Measurements from ENCODE around the gene ABHD12. TPM values are rescaled to one million over a fixed set of nuclear protein-coding genes. Genes with fewer than 3 reads are reported as not detected.

ABHD12 gene
- total RNA-seq, 1 experiment from 2014 or later = 60.1 TPM

- no peak for DNase-seq
- Histone ChIP-seq H3K4me1 (replicated peaks; ENCODE audit: insufficient read depth) (no peaks in the 10 kb centered on the region), H3K9me2 (ENCODE audit: insufficient read depth) (no peaks in the 10 kb centered on the region), H3K27me3 (ENCODE audit: insufficient read depth, low read depth) (no peaks in the 10 kb centered on the region), H4K20me1 (ENCODE audit: insufficient read depth) (peaks cover 24% of the 10 kb centered on the region), H3K4me3 (no peak overlapping the region), H3K27ac (no peak overlapping the region), H3K79me2 (ENCODE audit: low read depth) (no peaks in the 10 kb centered on the region), H3K9me3 (ENCODE audit: insufficient read depth, low read depth) (no peaks in the 10 kb centered on the region), H2AFZ (no peak overlapping the region), H3F3A (ENCODE audit: insufficient read depth, low read depth) (no peaks in the 10 kb centered on the region), H3K36me3 (ENCODE audit: low read depth) (peaks cover 19% of the 10 kb centered on the region), H3K4me2 (no peak overlapping the region)
- ChIA-PET CTCF (no interaction called here), POLR2A (ENCODE audit: unreplicated experiment) (interaction anchor here (0.6 kb wide), 1 partner anchor 22 kb away, joined by 3 read pairs; no protein-coding TSS in a partner anchor)
- no TSS peak for BruUV-seq (replicated peaks)
- intact Hi-C loops (cut with micrococcal nuclease; ENCODE audit: unreplicated experiment) = no loop called here
- TF ChIP-seq EZH2 (IDR thresholded peaks at IDR 0.05; ENCODE audit: low read depth) (no peak), CTCF (conservative IDR thresholded peaks at IDR 0.05) (no peak)
Measured at GRCh38 chr20:25276533-25277050, 114.0 kb downstream of the ABHD12 start.

- Histone ChIP-seq H3K9me3 (ENCODE audit: insufficient read depth, low read depth) (no peaks in the 10 kb centered on the region), H3K4me3 (no peak overlapping the region), H3K27ac (no peak overlapping the region), H3K4me2 (no peak overlapping the region), H3K27me3 (ENCODE audit: insufficient read depth, low read depth) (no peaks in the 10 kb centered on the region), H4K20me1 (ENCODE audit: insufficient read depth) (peaks cover 27% of the 10 kb centered on the region), H3K79me2 (ENCODE audit: low read depth) (no peaks in the 10 kb centered on the region), H3K36me3 (ENCODE audit: low read depth) (peaks cover 24% of the 10 kb centered on the region), H3K9me2 (ENCODE audit: insufficient read depth) (no peaks in the 10 kb centered on the region), H3K4me1 (replicated peaks; ENCODE audit: insufficient read depth) (no peaks in the 10 kb centered on the region), H3F3A (ENCODE audit: insufficient read depth, low read depth) (no peaks in the 10 kb centered on the region), H2AFZ (no peak overlapping the region)
- ChIA-PET CTCF (no interaction called here), POLR2A (ENCODE audit: unreplicated experiment) (interaction anchor here (0.6 kb wide), 1 partner anchor 23 kb away, joined by 3 read pairs; no protein-coding TSS in a partner anchor)
- BruUV-seq (replicated peaks) = no TSS peak
- no peak for DNase-seq
- intact Hi-C loops (cut with micrococcal nuclease; ENCODE audit: unreplicated experiment) = no loop called here
- TF ChIP-seq CTCF (conservative IDR thresholded peaks at IDR 0.05) = no peak
- TF ChIP-seq EZH2 (IDR thresholded peaks at IDR 0.05; ENCODE audit: low read depth) = no peak
Measured at GRCh38 chr20:25275813-25276532, 114.7 kb downstream of the ABHD12 start.

GRCh38 chr20:25274891-25275812 is 115.5 kb downstream of the ABHD12 start:
- H2AFZ ChIP-seq = no peak overlapping the region
- peaks cover 24% of the 10 kb centered on the region for H3K36me3 ChIP-seq (ENCODE audit: low read depth)
- H3K27me3 ChIP-seq (ENCODE audit: insufficient read depth, low read depth) = no peaks in the 10 kb centered on the region
- no peaks in the 10 kb centered on the region for H3K79me2 ChIP-seq (ENCODE audit: low read depth)
- no peak for DNase-seq
- H3K27ac ChIP-seq = no peak overlapping the region
- TF ChIP-seq CTCF (conservative IDR thresholded peaks at IDR 0.05) = no peak
- TF ChIP-seq EZH2 (IDR thresholded peaks at IDR 0.05; ENCODE audit: low read depth) = no peak
- H3K4me3 ChIP-seq = no peak overlapping the region
- H3K4me2 ChIP-seq = no peak overlapping the region
- H4K20me1 ChIP-seq (ENCODE audit: insufficient read depth) = peaks cover 31% of the 10 kb centered on the region
- ChIA-PET POLR2A (ENCODE audit: unreplicated experiment) (no interaction called here), CTCF (no interaction called here)
- H3F3A ChIP-seq (ENCODE audit: insufficient read depth, low read depth) = no peaks in the 10 kb centered on the region
- BruUV-seq (replicated peaks) = no TSS peak
- intact Hi-C loops (cut with micrococcal nuclease; ENCODE audit: unreplicated experiment) = no loop called here
- H3K4me1 ChIP-seq (replicated peaks; ENCODE audit: insufficient read depth) = no peaks in the 10 kb centered on the region
- H3K9me2 ChIP-seq (ENCODE audit: insufficient read depth) = no peaks in the 10 kb centered on the region
- H3K9me3 ChIP-seq (ENCODE audit: insufficient read depth, low read depth) = no peaks in the 10 kb centered on the region

Measured in PC-9 (cell line).